ENCODE data around the gene PPP1R13L.

GRCh38 chr19:45361608-45362007 is 43.3 kb downstream of the PPP1R13L start:
- TF ChIP-seq POLR2A (IDR thresholded peaks at IDR 0.05) = no peak
- no peak for TF ChIP-seq CTCF (IDR thresholded peaks at IDR 0.05)
- no peak for TF ChIP-seq EP300 (IDR thresholded peaks at IDR 0.05; ENCODE audit: low read depth)
